PFSK-1 (cell line): ENCODE measurements around the gene C16orf96.

Experiments used
- FOXP2 ChIP-seq: optimal IDR thresholded peaks from 2 replicates; pipeline ENCODE3; 2011; ENCODE audit warnings: borderline replicate concordance, control low read depth, inconsistent platforms; ENCODE audit not compliant: insufficient read depth; ENCODE audit errors: extremely low read length, extremely low read depth
- POLR2AphosphoS5 ChIP-seq: IDR thresholded peaks from 2 replicates; pipeline ENCODE4 v1.6.1; 2012; ENCODE audit warnings: low read depth, mild to moderate bottlenecking, control low read depth, low read length, moderate library complexity
- SIN3A ChIP-seq: IDR thresholded peaks from 2 replicates; pipeline ENCODE4 v1.6.1; 2012; ENCODE audit warnings: mild to moderate bottlenecking, low read length, moderate library complexity, borderline replicate concordance; ENCODE audit not compliant: insufficient read depth
- TAF1 ChIP-seq: IDR thresholded peaks from 2 replicates; pipeline ENCODE4 v1.6.1; 2012; ENCODE audit warnings: low read length, control low read depth, borderline replicate concordance; ENCODE audit not compliant: insufficient read depth
- TF ChIP-seq, protein P1 (sequence below), 2 experiments: IDR thresholded peaks; 2 replicates each; pipeline versions ENCODE4 v1.6.1 to v1.8.0; 2011 to 2012; ENCODE audit warnings: low read depth in 2 of 2, low read length in 2 of 2, control low read depth in 1 of 2, inconsistent platforms in 1 of 2, mild to moderate bottlenecking in 1 of 2, moderate library complexity in 1 of 2; ENCODE audit not compliant: insufficient read depth in 1 of 2

The C16orf96 gene

DNA sequence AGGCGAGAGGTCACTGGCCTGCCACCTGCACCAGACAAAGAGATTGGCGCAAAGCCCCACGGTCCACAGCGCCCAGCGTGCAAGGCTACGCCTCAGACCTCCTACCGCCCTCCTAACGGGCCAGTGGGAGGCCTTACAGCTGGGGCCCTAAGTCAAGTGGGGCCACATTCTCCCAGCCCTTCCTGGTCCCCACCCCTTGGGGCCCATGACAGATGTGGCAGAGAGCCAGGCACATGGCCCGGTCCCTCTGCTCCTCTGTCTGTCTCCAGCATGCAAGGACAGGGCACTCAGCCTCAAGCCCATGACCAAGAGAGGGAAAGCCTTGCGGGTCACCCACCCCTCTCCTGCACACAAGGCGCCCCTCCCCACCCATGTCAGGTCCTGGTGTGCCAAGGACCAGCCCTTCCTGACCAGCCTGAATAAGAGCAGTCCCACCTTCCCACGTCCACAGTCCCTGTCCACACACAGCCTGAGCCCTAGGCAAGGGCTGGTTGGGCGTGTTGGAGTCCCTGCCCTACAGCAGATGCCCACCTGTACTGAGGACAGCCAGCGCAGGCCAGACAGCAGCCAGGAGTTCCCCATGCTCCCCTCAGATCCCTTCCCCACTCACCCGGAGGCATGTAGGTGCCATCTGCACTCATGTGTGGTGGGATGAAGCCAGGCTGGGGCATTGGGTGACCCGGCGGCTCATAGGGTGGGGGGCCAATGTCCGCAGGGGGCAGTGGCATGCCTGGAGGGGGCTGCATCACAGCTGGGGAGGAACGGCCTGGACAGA, 42.9 kb upstream of the C16orf96 start:
- TF ChIP-seq TAF1 (no peak), POLR2AphosphoS5 (no peak), SIN3A (no peak), FOXP2 (no peak)
- TF ChIP-seq, protein P1, sequence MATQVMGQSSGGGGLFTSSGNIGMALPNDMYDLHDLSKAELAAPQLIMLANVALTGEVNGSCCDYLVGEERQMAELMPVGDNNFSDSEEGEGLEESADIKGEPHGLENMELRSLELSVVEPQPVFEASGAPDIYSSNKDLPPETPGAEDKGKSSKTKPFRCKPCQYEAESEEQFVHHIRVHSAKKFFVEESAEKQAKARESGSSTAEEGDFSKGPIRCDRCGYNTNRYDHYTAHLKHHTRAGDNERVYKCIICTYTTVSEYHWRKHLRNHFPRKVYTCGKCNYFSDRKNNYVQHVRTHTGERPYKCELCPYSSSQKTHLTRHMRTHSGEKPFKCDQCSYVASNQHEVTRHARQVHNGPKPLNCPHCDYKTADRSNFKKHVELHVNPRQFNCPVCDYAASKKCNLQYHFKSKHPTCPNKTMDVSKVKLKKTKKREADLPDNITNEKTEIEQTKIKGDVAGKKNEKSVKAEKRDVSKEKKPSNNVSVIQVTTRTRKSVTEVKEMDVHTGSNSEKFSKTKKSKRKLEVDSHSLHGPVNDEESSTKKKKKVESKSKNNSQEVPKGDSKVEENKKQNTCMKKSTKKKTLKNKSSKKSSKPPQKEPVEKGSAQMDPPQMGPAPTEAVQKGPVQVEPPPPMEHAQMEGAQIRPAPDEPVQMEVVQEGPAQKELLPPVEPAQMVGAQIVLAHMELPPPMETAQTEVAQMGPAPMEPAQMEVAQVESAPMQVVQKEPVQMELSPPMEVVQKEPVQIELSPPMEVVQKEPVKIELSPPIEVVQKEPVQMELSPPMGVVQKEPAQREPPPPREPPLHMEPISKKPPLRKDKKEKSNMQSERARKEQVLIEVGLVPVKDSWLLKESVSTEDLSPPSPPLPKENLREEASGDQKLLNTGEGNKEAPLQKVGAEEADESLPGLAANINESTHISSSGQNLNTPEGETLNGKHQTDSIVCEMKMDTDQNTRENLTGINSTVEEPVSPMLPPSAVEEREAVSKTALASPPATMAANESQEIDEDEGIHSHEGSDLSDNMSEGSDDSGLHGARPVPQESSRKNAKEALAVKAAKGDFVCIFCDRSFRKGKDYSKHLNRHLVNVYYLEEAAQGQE (IDR thresholded peaks at IDR 0.05; ENCODE audit: insufficient read depth in 1 of 2, low read depth in 2 of 2, low read length in 2 of 2) = no peak

DNA sequence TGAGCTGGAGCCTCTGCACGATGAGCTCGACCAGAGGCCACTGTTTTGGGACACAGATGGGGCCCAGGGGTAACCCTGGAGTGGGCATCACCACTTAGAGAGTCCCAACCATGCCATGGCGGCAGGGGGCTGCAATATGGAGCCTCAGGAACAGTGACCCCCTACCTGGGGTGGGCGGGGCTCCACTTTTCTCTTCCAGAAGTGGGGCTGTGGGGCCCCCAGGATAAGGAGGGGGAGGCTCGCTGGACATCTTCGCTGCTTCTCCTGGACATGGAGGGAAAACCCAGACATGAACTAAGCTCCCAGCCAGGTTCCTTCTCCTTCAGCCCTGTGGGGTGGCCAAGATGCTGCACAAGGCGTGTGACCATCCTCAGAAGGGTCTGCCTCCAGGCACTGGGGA, 42.3 kb upstream of the C16orf96 start:
- TF ChIP-seq, protein P1 (IDR thresholded peaks at IDR 0.05; ENCODE audit: insufficient read depth in 1 of 2, low read depth in 2 of 2, low read length in 2 of 2) = no peak
- no peak for TF ChIP-seq POLR2AphosphoS5
- TF ChIP-seq FOXP2 = no peak
- TF ChIP-seq TAF1 = no peak
- no peak for TF ChIP-seq SIN3A

DNA sequence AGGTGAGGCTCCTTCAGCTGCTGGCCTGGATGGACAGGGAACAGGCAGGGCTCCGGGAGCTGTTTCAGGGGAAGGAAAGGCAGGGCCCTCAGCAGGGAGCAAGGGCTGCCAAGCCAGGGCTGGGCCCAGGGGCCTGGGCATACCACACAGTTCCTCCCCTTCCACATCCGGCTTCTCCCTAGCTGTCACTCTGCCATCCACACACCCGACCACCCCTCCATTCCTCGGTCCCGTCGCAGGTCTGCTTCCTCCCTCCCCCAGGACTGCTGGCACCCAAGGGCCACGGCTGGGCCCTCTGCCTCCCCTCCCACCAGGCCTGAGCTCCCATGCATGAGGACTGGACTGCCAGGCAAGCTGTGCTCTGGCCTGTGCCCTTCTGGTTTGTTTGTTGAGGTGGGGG, 41.5 kb upstream of the C16orf96 start:
- TF ChIP-seq FOXP2 (no peak), SIN3A (no peak), POLR2AphosphoS5 (no peak)
- TF ChIP-seq, protein P1 (IDR thresholded peaks at IDR 0.05; ENCODE audit: insufficient read depth in 1 of 2, low read depth in 2 of 2, low read length in 2 of 2) = no peak

DNA sequence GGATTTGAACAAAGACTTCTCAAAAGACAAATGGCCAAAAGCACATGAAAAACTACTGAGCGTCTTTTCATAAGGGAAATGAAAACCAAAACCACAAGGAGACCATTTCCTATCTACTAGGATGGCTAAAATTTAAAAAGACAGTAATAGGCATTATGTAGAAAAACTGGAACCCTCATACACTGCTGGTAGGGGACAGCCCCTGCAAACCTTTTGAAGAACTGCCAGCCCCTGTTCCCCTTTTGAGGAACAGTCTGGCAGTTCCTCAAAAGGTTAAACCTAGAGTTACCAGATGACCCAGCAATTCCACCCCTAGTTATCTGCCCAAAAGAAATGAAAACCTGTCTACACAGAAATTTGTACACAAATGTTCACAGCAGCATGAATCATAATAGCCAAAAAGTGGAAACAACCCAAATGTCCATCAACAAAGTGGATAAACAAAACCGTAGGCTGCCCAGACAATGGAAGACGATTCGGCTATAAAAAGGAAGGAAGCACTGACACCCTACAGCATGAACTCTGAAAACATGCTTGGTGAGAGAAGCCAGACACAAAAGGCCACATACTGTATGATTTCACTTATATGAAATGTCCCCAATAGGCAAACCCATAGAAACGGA, 40.4 kb upstream of the C16orf96 start:
- TF ChIP-seq, protein P1 (IDR thresholded peaks at IDR 0.05; ENCODE audit: insufficient read depth in 1 of 2, low read depth in 2 of 2, low read length in 2 of 2) = no peak
- TF ChIP-seq FOXP2 (no peak), SIN3A (no peak)
